Panc1 (cell line): ENCODE measurements around the gene USP43. TPM values are rescaled to one million over a fixed set of nuclear protein-coding genes. Genes with fewer than 3 reads are reported as not detected.
"Not testable (repeated sequence)": the region's sequence is repeated elsewhere in the genome, so short reads cannot be mapped to it uniquely, and the experiment has no call there.

ENCODE experiments used
- ATAC-seq: fragments of 200-7000 bp; cut with Tn5 transposase; 2 replicates; pipeline ENCODE4 v1.9.1; 2020; ENCODE audit warnings: mild to moderate bottlenecking, moderate library complexity
- BruUV-seq: library from RNA; stranded (reverse); fragments of 400-500 nt; replicated peaks from 2 replicates; lab custom pipeline; 2021; lab: Mats Ljungman, UMichigan
- CTCF ChIA-PET: fragments of 300-600 bp; sonication (Branson Sonifier 250); formaldehyde crosslinking; loops from one replicate; lab custom pipeline; 2022; ENCODE audit warnings: antibody characterized with exemption; lab: Charles Lee
- POLR2A ChIA-PET: fragments of 300-600 bp; sonication (Branson Sonifier 250); formaldehyde crosslinking; loops from one replicate; lab custom pipeline; 2022; ENCODE audit warnings: antibody characterized with exemption; lab: Charles Lee
- DNase-seq: peaks from one replicate; pipeline ENCODE4 v3.0.0-alpha.2; 2010; ENCODE audit warnings: low read depth, low spot score
- H3K27ac ChIP-seq: 2 replicates; pipeline ENCODE4 v1.5.1; 2011; ENCODE audit warnings: mild to moderate bottlenecking, low read length, inconsistent platforms
- H3K27me3 ChIP-seq: fragments of 200-500 bp; sonication (Bioruptor generic); 2 replicates; pipeline ENCODE4 v1.6.0; 2014; ENCODE audit warnings: low read length, inconsistent platforms; ENCODE audit not compliant: control insufficient read depth, insufficient read depth
- H3K36me3 ChIP-seq: fragments of 200-500 bp; sonication (Bioruptor generic); 2 replicates; pipeline ENCODE4 v1.5.1; 2014; ENCODE audit warnings: inconsistent platforms, mild to moderate bottlenecking, low read length, moderate library complexity; ENCODE audit not compliant: control insufficient read depth, insufficient read depth
- H3K4me1 ChIP-seq: 2 replicates; pipeline ENCODE4 v1.5.1; 2011; ENCODE audit warnings: inconsistent platforms, mild to moderate bottlenecking, low read length, moderate library complexity; ENCODE audit not compliant: control insufficient read depth, insufficient read depth
- H3K4me3 ChIP-seq, 2 experiments: 2 replicates each; pipeline ENCODE4 v1.5.1; 2011 to 2012; ENCODE audit warnings: low read depth in 2 of 2, low read length in 2 of 2, mild to moderate bottlenecking in 2 of 2, inconsistent platforms in 1 of 2, moderate library complexity in 1 of 2
- H3K9me3 ChIP-seq: fragments of 200-500 bp; sonication (Bioruptor generic); 2 replicates; pipeline ENCODE4 v1.5.1; 2014; ENCODE audit warnings: low read depth, mild to moderate bottlenecking, inconsistent platforms, low read length, moderate library complexity; ENCODE audit not compliant: control insufficient read depth, insufficient read depth
- CTCF ChIP-seq: fragments of 450-650 bp; IDR thresholded peaks from 2 replicates; pipeline ENCODE4 v1.5.1; 2017; ENCODE audit warnings: mild to moderate bottlenecking
- POLR2AphosphoS5 ChIP-seq: IDR thresholded peaks from 2 replicates; pipeline ENCODE4 v1.6.1; 2012; ENCODE audit warnings: mild to moderate bottlenecking, low read depth, low read length, moderate library complexity
- REST ChIP-seq, 2 experiments: IDR thresholded peaks; 2 replicates each; pipeline ENCODE4 v1.6.1; 2011 to 2012; ENCODE audit warnings: low read depth in 2 of 2, control low read depth in 1 of 2, low read length in 1 of 2, mild to moderate bottlenecking in 1 of 2, moderate library complexity in 1 of 2; ENCODE audit not compliant: insufficient read depth in 1 of 2
- SIN3A ChIP-seq: IDR thresholded peaks from 2 replicates; pipeline ENCODE4 v1.6.1; 2012; ENCODE audit warnings: low read depth, mild to moderate bottlenecking, low read length, moderate library complexity, borderline replicate concordance; ENCODE audit not compliant: insufficient read depth
- TCF7L2 ChIP-seq: IDR thresholded peaks from 2 replicates; pipeline ENCODE4 v1.6.1; 2011; ENCODE audit warnings: mild to moderate bottlenecking, low read depth, low read length, inconsistent platforms
- in situ Hi-C: cut with HindIII; loops from 2 replicates; pipeline ENCODE4 v1.10.0; 2016; ENCODE audit warnings: low sequenced_read_pairs, low pct_unique_long_range_greater_than_20kb
- intact Hi-C: fragments of 100-400 bp; cut with micrococcal nuclease; formaldehyde crosslinking; loops from one replicate; pipeline ENCODE4 v1.10.0; 2022; ENCODE audit not compliant: unreplicated experiment
- total RNA-seq: library from RNA; stranded (reverse); gene quantifications from one replicate; pipeline ENCODE4 v1.2.1, GENCODE V29; 2021; ENCODE audit not compliant: unreplicated experiment

Gene USP43
- total RNA-seq, 1 experiment from 2014 or later = 7.3 TPM

GRCh38 chr17:9604583-9604982 lies 40.7 kb upstream of the USP43 start:
- H3K4me3 ChIP-seq, intact Hi-C loops, CTCF ChIA-PET, H3K27ac ChIP-seq, DNase-seq, H3K27me3 ChIP-seq, in situ Hi-C loops, BruUV-seq, ATAC-seq, H3K9me3 ChIP-seq, H3K4me1 ChIP-seq, H3K36me3 ChIP-seq, POLR2A ChIA-PET: not testable (repeated sequence)

GRCh38 chr17:9606453-9606852 lies 38.9 kb upstream of the USP43 start:
- TF ChIP-seq SIN3A (no peak), CTCF (no peak), POLR2AphosphoS5 (no peak), REST (IDR thresholded peaks at IDR 0.05; ENCODE audit: insufficient read depth in 1 of 2, low read depth in 2 of 2, low read length in 1 of 2) (no peak), TCF7L2 (no peak)
- Histone ChIP-seq H3K4me1 (no peaks in the 10 kb centered on the region), H3K27me3 (no peaks in the 10 kb centered on the region), H3K9me3 (no peaks in the 10 kb centered on the region), H3K27ac (no peak overlapping the region), H3K4me3 (no peak overlapping the region), H3K36me3 (no peaks in the 10 kb centered on the region)
- ATAC-seq (no peak), DNase-seq (no peak)
- ChIA-PET POLR2A (no interaction called here), CTCF (no interaction called here)
- in situ Hi-C loops (no loop called here), intact Hi-C loops (no loop called here)
- BruUV-seq = no TSS peak

DNA sequence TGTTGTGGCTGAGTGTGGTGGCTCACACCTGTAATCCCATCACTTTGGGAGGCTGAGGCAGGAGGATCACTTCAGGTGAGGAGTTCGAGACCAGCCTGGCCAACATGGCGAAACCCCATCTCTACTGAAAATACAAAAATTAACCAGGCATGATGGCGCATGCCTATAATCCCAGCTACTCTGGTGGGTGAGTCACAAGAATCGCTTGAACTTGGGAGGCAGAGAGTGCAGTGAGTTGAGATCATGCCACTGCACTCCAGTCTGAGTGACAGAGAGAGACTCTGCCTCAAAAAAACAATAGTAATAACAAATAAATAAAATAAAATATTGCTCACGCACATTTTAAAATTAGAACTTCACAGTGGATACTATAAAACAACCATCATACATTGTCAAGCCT lies 38.3 kb upstream of the USP43 start:
- intact Hi-C loops, DNase-seq, POLR2A ChIA-PET, ATAC-seq, H3K4me1 ChIP-seq, H3K27me3 ChIP-seq, in situ Hi-C loops, CTCF ChIA-PET, BruUV-seq, H3K4me3 ChIP-seq, H3K9me3 ChIP-seq, H3K27ac ChIP-seq, H3K36me3 ChIP-seq: not testable (repeated sequence)
